Measurements from ENCODE around the gene WAPL.

The WAPL gene

GRCh38 chr10:86461963-86462804, 59.4 kb downstream of the WAPL start:
- no peak for DNase-seq

DNA sequence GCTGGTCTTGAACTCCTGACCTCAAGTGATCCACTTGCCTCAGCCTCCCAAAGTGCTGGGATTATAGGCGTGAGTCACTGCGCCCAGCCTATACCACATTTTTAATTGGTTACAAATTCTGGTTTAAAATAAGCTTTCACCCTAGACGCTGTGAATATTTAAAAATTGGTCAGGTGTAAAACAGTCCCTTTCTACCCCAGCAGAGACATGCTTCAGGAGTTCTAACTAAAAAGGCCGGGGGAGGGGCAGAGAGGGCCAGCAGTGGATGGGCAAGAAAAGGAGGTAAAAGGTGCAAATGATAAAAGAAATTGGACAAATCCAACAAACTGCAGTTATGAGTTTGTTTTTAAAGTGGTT, 70.0 kb downstream of the WAPL start:
- no peak for DNase-seq

DNA sequence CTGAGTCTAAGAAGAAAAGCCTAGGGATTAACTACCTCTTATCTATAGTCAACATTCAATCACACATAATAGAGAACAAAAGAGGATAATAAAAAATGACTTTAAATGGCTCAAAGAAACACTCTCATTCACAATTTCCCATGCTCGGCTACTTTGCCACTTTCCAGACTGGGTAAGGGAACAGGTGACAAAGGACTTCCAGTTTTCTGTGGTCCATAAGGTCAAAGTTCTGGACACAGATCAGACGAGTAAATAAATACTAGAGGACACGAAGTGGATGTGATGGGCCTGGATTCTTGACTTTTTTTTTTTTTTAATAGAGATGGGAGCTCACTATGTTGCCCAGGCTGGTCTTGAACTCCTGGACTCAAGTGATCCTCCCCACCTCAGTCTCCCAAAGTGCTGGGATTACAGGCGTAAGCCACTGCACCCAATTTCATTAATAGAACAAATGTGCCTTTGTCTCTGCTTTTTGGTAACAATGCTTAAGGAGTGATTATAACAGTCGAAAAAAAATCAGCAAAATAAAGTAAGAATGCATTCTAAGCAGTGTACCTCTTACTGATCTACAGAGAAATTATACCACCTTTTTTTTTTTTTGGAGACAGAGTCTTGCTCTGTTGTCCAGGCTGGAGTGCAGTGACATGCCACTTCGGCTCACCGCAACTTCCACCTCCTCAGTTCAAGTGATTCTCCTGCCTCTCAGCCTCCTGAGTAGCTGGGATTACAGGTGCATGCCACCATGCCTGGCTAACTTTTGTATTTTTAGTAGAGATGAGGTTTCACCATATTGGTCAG, 70.6 kb downstream of the WAPL start:
- no peak for DNase-seq

- no peak for DNase-seq
Measured at GRCh38 chr10:86449926-86450558, 71.5 kb downstream of the WAPL start.

GRCh38 chr10:86447432-86447831, 74.2 kb downstream of the WAPL start:
- DNase-seq = no peak

- DNase-seq = no peak
Measured at GRCh38 chr10:86446987-86447386, 74.6 kb downstream of the WAPL start.

DNA sequence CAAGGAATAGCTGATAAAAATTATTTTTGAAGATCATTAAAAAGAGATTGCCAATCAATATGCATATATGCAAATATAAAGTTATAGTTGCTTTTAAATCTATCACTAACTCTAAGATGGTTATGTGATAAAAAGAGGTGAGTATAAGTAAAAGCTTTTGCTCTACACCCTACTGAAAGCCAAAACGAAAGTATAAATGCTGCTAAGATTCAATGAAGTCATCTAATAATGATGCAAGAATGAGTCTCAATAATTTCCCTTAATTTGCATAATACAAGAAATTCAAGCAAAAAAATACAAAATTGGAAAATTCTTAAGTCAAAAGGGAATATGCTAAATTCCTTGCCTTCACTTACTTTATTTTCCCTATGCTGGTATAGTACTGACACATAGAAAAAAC, 75.2 kb downstream of the WAPL start:
- no peak for DNase-seq

DNA sequence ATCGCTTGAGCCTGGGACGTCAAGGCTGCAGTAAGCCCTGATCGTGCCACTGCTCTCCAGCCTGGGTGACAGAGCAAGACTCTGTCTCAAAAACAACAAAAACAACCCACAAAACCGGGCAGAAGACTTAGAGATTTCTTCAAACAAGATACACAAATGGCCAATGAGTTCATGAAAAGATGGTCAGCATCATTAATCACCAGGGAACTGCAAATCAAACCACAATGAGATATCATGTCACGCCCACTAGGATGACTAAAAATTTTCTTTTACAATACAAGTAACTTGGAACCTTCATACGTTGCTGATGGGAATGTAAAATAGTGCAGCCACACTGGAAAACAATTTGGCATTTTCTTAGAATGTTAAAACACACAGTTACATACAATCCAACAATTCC, 77.7 kb downstream of the WAPL start:
- DNase-seq = no peak

DNA sequence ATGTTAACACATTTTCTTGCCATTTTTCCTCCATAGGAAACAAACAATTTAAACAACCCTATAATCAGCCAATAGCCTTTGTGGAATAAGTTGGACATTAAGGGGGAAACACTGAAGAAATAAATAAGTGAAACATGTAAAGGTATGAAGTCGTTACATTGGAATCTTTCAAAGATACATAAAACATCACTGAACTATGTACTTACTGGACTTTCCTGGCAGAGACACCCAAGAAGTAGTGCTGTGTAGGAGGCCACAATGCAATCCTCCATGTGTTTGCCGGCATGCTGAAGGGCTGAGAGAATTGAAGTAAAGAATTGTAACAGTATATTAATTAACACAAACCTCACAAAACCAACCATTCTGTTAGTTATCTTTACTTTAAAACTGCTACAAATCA, 78.5 kb downstream of the WAPL start:
- DNase-seq = no peak

- DNase-seq = no peak
Measured at GRCh38 chr10:86440874-86441843, 80.4 kb downstream of the WAPL start.

DNA sequence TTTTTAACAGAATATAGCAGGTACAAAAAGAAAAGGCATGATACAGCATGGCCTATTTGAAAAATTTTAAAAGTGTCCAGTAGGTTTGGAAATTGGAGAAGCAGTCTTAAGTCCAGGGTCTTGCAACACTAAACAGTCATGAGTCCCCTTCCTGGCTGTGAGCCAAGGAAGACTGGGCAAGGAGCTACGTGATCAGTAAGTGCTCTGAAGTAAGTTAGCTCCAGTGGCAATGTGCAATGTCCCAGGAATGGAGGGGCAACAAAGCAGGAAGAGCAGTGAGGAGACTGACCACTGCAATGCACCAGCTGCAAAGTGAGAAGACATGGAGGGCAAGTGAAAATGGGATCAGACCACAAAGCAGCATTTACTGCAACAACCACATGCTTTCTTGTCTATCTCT, 82.0 kb downstream of the WAPL start:
- peak; percentile 11 for DNase-seq

GRCh38 chr10:86438091-86438749, 83.4 kb downstream of the WAPL start:
- DNase-seq = no peak

- no peak for DNase-seq
Measured at GRCh38 chr10:86437447-86437846, 84.1 kb downstream of the WAPL start.

GRCh38 chr10:86436963-86437362, 84.6 kb downstream of the WAPL start:
- no peak for DNase-seq

- DNase-seq = no peak
Measured at GRCh38 chr10:86434656-86435055, 86.9 kb downstream of the WAPL start.

GRCh38 chr10:86423739-86424138, 97.9 kb downstream of the WAPL start:
- no peak for DNase-seq

DNA sequence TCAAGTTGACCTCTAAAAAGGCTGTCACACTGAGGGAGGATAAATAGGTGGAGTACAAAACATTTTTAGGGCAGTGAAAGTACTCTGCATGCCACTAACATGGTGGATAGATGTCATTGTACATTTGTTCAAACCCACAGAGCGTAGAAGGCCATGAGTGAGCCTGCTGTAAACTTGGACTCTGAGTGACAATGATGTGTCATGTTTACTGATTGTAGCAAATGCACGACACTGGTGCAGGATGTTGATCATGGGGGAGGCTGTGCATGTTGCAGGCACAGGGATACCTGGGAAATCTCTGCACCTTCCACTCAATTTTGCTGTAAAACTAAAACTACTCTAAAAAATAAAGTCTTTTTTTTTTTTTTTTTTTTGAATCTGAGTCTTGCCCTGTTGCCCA, 102.5 kb downstream of the WAPL start:
- DNase-seq = no peak

DNA sequence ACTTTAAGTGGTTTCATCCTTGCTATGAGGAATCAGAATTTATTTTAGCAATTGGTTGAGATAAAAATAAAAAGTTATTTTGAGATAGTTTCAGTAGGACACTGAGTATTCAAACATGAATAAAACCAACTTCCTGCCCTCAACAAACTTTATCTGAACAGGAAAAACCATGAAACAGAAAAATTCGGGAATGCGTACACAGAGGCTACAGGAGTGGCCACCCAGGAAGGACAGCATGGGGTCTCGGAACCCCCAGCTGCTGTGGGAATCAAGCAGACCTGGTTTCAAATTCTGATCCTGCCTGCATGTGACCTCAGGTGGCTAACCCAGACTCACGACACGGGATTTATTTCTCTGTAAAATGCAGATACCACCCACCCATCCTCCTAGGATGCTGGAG, 106.0 kb downstream of the WAPL start:
- DNase-seq = no peak

DNA sequence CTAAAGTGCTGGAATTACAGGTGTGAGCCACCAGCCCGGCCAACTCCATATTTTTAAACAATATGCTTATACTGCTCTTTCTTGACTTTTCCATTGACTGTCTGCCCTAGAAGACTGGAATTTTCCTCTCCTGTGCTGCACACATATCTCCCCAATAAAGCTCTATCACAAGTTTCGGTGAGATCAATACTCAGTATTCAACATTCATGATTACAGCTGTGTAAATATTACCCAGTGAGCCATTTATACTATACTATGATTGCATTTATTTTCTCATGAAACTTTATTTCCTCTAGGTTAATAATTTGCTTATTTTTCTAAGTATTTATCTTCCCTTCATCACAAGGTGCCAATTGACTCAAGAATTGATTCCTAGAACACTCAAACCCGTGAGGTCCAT, 106.5 kb downstream of the WAPL start:
- DNase-seq = no peak

GRCh38 chr10:86413046-86413728, 108.4 kb downstream of the WAPL start:
- DNase-seq = no peak

Data from right kidney (tissue), 1 donor.